MCF 10A (cell line): ENCODE data around the gene NUFIP2. TPM values are rescaled to one million over a fixed set of nuclear protein-coding genes. Genes with fewer than 3 reads are reported as not detected.

Experiments used
- BruUV-seq: library from RNA; stranded (reverse); fragments of 400-500 nt; replicated peaks from 2 replicates; lab custom pipeline; 2021; lab: Mats Ljungman, UMichigan
- CTCF ChIA-PET: fragments of 300-600 bp; sonication (Branson Sonifier 250); formaldehyde crosslinking; extraction: SDS; loops from one replicate; lab custom pipeline; 2021; ENCODE audit warnings: antibody characterized with exemption, inconsistent platforms; lab: Yijun Ruan, JAX
- POLR2A ChIA-PET: fragments of 300-600, 350-650 bp; sonication (Branson Sonifier 250); formaldehyde crosslinking; extraction: SDS; loops from one replicate; lab custom pipeline; 2020; ENCODE audit warnings: antibody characterized with exemption, inconsistent platforms; lab: Yijun Ruan, JAX
- DNase-seq: peaks from one replicate; pipeline ENCODE4 v3.0.0-alpha.2; 2018; ENCODE audit not compliant: unreplicated experiment
- H3K27ac Mint-ChIP-seq: one replicate; pipeline ENCODE4 v1.8.0; 2022; ENCODE audit warnings: mild to moderate bottlenecking, low read depth, mixed read lengths; ENCODE audit not compliant: unreplicated experiment
- H3K27me3 Mint-ChIP-seq: one replicate; pipeline ENCODE4 v1.8.0; 2022; ENCODE audit warnings: mixed read lengths; ENCODE audit not compliant: insufficient read depth, unreplicated experiment
- H3K36me3 Mint-ChIP-seq: one replicate; pipeline ENCODE4 v1.8.0; 2022; ENCODE audit warnings: mild to moderate bottlenecking, moderate library complexity, mixed read lengths; ENCODE audit not compliant: insufficient read depth, unreplicated experiment
- H3K4me1 Mint-ChIP-seq: one replicate; pipeline ENCODE4 v1.8.0; 2022; ENCODE audit warnings: mixed read lengths; ENCODE audit not compliant: insufficient read depth, unreplicated experiment
- H3K4me3 Mint-ChIP-seq: one replicate; pipeline ENCODE4 v1.8.0; 2022; ENCODE audit warnings: mild to moderate bottlenecking, moderate library complexity, mixed read lengths; ENCODE audit not compliant: unreplicated experiment
- H3K9me3 Mint-ChIP-seq: one replicate; pipeline ENCODE4 v1.8.0; 2022; ENCODE audit warnings: mixed read lengths; ENCODE audit not compliant: unreplicated experiment
- intact Hi-C: fragments of 100-400 bp; cut with micrococcal nuclease; formaldehyde crosslinking; loops from 2 replicates; pipeline ENCODE4 v1.14.1; 2022
- total RNA-seq: library from RNA; stranded (reverse); gene quantifications from 2 replicates; pipeline ENCODE4 v1.2.3, GENCODE V29; 2022
- TF ChIP-seq, protein P1 (sequence below): fragments of 200-600 bp; IDR thresholded peaks from one replicate; pipeline ENCODE4 v1.8.0; 2022; ENCODE audit warnings: antibody characterized with exemption, mild to moderate bottlenecking; ENCODE audit not compliant: unreplicated experiment

Gene NUFIP2
- total RNA-seq, 1 experiment from 2014 or later, result 78.6 TPM

- TF ChIP-seq, protein P1, sequence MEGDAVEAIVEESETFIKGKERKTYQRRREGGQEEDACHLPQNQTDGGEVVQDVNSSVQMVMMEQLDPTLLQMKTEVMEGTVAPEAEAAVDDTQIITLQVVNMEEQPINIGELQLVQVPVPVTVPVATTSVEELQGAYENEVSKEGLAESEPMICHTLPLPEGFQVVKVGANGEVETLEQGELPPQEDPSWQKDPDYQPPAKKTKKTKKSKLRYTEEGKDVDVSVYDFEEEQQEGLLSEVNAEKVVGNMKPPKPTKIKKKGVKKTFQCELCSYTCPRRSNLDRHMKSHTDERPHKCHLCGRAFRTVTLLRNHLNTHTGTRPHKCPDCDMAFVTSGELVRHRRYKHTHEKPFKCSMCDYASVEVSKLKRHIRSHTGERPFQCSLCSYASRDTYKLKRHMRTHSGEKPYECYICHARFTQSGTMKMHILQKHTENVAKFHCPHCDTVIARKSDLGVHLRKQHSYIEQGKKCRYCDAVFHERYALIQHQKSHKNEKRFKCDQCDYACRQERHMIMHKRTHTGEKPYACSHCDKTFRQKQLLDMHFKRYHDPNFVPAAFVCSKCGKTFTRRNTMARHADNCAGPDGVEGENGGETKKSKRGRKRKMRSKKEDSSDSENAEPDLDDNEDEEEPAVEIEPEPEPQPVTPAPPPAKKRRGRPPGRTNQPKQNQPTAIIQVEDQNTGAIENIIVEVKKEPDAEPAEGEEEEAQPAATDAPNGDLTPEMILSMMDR, result peak; percentile 51
- H3K27me3 Mint-ChIP-seq, result no peaks in the 10 kb centered on the region
- DNase-seq, result peak; percentile 83
- intact Hi-C loops, result loop anchor here (1.0 to 5.0 kb wide), 3 partner anchors 49 to 142 kb away; no protein-coding TSS in a partner anchor
- POLR2A ChIA-PET, result interaction anchor here (0.6 to 5.3 kb wide), 24 partner anchors 8 to 1230 kb away, joined by 3 to 83 read pairs (median 5); partner anchors contain the start of genes MYO18A, PHF12 and TAOK1
- H3K27ac Mint-ChIP-seq, result peak overlapping the region; percentile 61
- H3K4me3 Mint-ChIP-seq, result peak overlapping the region; percentile 99
- no TSS peak for BruUV-seq
- H3K36me3 Mint-ChIP-seq, result peaks cover 67% of the 10 kb centered on the region
- H3K9me3 Mint-ChIP-seq, result no peaks in the 10 kb centered on the region
- CTCF ChIA-PET, result interaction anchor here (0.6 to 3.1 kb wide), 18 partner anchors 11 to 516 kb away, joined by 3 to 37 read pairs (median 4); partner anchors contain the start of gene MYO18A
- peaks cover 29% of the 10 kb centered on the region for H3K4me1 Mint-ChIP-seq
Measured at GRCh38 chr17:29291163-29291752, 2.7 kb downstream of the NUFIP2 start.

DNA sequence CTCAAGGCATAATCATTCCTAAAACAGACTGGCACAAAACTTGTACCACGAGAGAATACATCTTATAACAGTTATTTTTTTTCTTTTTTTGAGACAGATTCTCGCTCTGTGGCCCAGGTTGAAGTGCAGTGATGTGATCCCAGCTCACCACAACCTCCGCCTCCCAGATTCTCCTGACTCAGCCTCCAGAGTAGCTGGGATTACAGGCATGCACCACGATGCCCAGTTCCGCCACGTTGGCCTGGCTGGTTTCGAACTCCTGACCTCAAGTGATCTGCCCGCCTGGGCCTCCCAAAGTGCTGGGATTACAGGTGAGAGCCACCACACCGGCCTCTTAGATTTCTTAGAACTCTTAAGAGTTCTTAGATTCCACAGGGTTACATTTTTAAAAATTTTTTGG, 4.1 kb downstream of the NUFIP2 start:
- intact Hi-C loops, result loop anchor here (5.0 kb wide), 1 partner anchor 48 kb away; no protein-coding TSS in a partner anchor
- H3K4me1 Mint-ChIP-seq, result peaks cover 25% of the 10 kb centered on the region
- H3K36me3 Mint-ChIP-seq, result peaks cover 81% of the 10 kb centered on the region
- BruUV-seq, result no TSS peak
- no peaks in the 10 kb centered on the region for H3K9me3 Mint-ChIP-seq
- TF ChIP-seq, protein P1, result no peak
- ChIA-PET POLR2A (interaction anchor here (0.7 to 5.3 kb wide), 9 partner anchors 34 to 166 kb away, joined by 3 to 83 read pairs (median 4); partner anchors contain the start of gene MYO18A), CTCF (interaction anchor here (0.6 to 3.3 kb wide), 10 partner anchors 8 to 166 kb away, joined by 3 to 15 read pairs (median 5); partner anchors contain the start of gene MYO18A)
- peak overlapping the region; percentile 19 for H3K27ac Mint-ChIP-seq
- H3K4me3 Mint-ChIP-seq, result peak overlapping the region; percentile 99
- DNase-seq, result no peak
- H3K27me3 Mint-ChIP-seq, result no peaks in the 10 kb centered on the region

GRCh38 chr17:29283961-29284360, 10.0 kb downstream of the NUFIP2 start:
- POLR2A ChIA-PET, result interaction anchor here (0.9 to 1.3 kb wide), 2 partner anchors 8 to 43 kb away, joined by 4 to 5 read pairs; no protein-coding TSS in a partner anchor
- H3K4me3 Mint-ChIP-seq, result no peak overlapping the region
- no peaks in the 10 kb centered on the region for H3K27me3 Mint-ChIP-seq
- no TSS peak for BruUV-seq
- peaks cover 31% of the 10 kb centered on the region for H3K4me1 Mint-ChIP-seq
- H3K9me3 Mint-ChIP-seq, result no peaks in the 10 kb centered on the region
- peaks cover 98% of the 10 kb centered on the region for H3K36me3 Mint-ChIP-seq
- intact Hi-C loops, result no loop called here
- TF ChIP-seq, protein P1, result no peak
- CTCF ChIA-PET, result interaction anchor here (0.6 to 1.1 kb wide), 3 partner anchors 47 to 86 kb away, joined by 3 read pairs; no protein-coding TSS in a partner anchor
- no peak for DNase-seq
- H3K27ac Mint-ChIP-seq, result no peak overlapping the region

DNA sequence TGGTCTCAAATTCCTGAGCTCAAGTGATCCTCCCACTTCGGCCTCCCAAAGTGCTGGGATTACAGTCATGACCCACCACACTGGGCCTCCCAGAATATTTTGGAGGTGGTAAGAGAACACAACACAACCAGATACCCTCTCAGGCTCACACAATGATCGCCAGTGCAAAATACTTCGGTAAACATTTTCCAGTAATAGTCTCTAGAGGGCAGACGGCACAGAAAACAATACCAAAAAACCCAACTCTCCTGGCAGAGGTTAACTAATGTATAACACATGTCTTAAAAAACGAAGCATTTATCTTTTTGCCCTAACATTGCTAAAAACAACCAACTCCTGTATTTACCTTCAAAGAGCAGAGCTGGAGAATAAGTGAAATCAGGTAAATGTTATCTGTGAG, 10.5 kb downstream of the NUFIP2 start:
- TF ChIP-seq, protein P1, result no peak
- Mint-ChIP-seq H3K27ac (no peak overlapping the region), H3K4me1 (peaks cover 31% of the 10 kb centered on the region), H3K36me3 (peaks cover 98% of the 10 kb centered on the region), H3K9me3 (no peaks in the 10 kb centered on the region), H3K4me3 (no peak overlapping the region), H3K27me3 (no peaks in the 10 kb centered on the region)
- DNase-seq, result peak; percentile 11
- ChIA-PET POLR2A (interaction anchor here (0.9 to 1.3 kb wide), 2 partner anchors 9 to 43 kb away, joined by 4 to 5 read pairs; no protein-coding TSS in a partner anchor), CTCF (interaction anchor here (0.6 to 1.1 kb wide), 4 partner anchors 47 to 134 kb away, joined by 3 read pairs; no protein-coding TSS in a partner anchor)
- intact Hi-C loops, result no loop called here
- BruUV-seq, result no TSS peak
